Cardiac muscle cell (in vitro differentiated cells and primary cell): ENCODE data around the gene SLC16A11. TPM values are rescaled to one million over a fixed set of nuclear protein-coding genes. Genes with fewer than 3 reads are reported as not detected.

ENCODE experiments used
- DNase-seq, 2 donors: peaks; one replicate each; pipeline versions ENCODE4 v3.0.0 to v3.0.0-alpha.2; 2010 to 2017; ENCODE audit warnings: low read depth in 1 of 2, low spot score in 1 of 2
- H3K27ac ChIP-seq: fragments of 200-600 bp; sonication (generic); 2 replicates; pipeline ENCODE4 v1.5.1; 2016
- H3K27me3 ChIP-seq: fragments of 200-600 bp; sonication (generic); 2 replicates; pipeline ENCODE4 v1.6.0; 2016; ENCODE audit warnings: control low read depth
- H3K36me3 ChIP-seq: fragments of 200-600 bp; sonication (generic); 2 replicates; pipeline ENCODE4 v1.5.1; 2016; ENCODE audit warnings: control low read depth
- H3K4me1 ChIP-seq: fragments of 200-600 bp; sonication (generic); 2 replicates; pipeline ENCODE4 v1.8.1; 2017; ENCODE audit warnings: low read depth, mild to moderate bottlenecking, mixed run types
- H3K4me3 ChIP-seq: fragments of 200-600 bp; sonication (generic); 2 replicates; pipeline ENCODE4 v1.5.1; 2016; ENCODE audit warnings: mild to moderate bottlenecking
- H3K9me3 ChIP-seq: fragments of 200-600 bp; sonication (generic); 2 replicates; pipeline ENCODE4 v1.5.1; 2017; ENCODE audit warnings: low read depth, mild to moderate bottlenecking, control low read depth
- polyA plus RNA-seq: library from polyadenylated mRNA; unstranded; fragments of >200 nt; fragmentation: Nextera tagmentation; extraction: Ambion mirVana; gene quantifications from 2 replicates; pipeline ENCODE4 v1.2.1, GENCODE V29; 2016
- total RNA-seq: library from RNA; depleted of rRNA; stranded (reverse); fragments of >200 nt; gene quantifications from 2 replicates; pipeline ENCODE4 v1.2.3, GENCODE V29; 2016
- TF ChIP-seq, protein P1 (sequence below): IDR thresholded peaks from 2 replicates; pipeline ENCODE4 v1.5.1; 2012; ENCODE audit warnings: low read depth, mild to moderate bottlenecking, low read length

Gene SLC16A11
- total and polyA plus RNA-seq, 2 experiments from 2014 or later = 1.1 to 3.8 TPM

DNA sequence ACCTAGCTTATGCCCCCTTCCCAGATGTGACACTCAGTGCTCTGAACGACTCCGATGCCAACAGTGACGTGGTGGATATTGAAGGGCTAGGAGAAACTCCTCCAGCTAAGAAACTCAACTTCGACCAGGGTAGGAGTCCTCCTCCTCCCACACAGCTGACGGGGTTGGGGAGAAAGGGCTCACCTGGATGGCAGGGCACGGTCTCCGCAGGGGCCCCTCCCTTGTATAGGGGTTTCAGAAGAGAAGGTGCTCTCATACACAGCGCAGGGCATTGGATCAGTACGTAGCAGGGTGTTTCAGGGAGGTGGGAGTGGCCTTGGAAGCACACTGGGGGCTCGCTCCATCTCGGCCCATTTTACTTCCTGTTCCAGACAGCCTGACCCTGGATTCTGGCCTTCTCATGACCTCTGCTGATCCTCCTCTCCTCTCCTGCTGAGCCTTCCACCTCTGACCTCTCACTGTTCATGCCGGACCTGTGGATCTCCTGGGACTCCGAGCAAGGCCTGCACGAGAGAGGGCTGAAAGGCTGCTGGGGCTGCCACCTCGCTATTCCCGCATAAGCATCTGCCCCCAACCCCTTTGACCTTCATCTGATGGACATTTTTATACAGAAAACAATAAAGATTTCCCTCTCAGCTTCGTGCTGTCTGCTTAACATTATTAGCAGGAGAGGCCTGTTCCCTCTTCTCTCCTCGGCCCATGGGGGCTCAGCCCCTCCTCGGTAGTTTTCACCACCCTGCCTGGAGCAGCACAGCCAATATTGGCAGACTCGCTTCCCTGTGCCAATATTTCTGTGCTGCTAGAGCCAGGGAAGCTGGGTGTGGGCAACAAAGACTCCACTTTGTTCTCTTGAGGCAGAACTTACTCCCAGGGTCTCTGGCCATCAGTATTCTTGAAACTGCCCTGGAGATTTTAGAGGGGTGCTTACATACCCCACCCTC is 26.7 kb downstream of the SLC16A11 start:
- H3K27ac ChIP-seq = no peak overlapping the region
- no peaks in the 10 kb centered on the region for H3K9me3 ChIP-seq
- H3K36me3 ChIP-seq = no peaks in the 10 kb centered on the region
- H3K4me3 ChIP-seq = no peak overlapping the region
- H3K4me1 ChIP-seq = peaks cover 11% of the 10 kb centered on the region
- peaks cover 2% of the 10 kb centered on the region for H3K27me3 ChIP-seq
- TF ChIP-seq, protein P1, sequence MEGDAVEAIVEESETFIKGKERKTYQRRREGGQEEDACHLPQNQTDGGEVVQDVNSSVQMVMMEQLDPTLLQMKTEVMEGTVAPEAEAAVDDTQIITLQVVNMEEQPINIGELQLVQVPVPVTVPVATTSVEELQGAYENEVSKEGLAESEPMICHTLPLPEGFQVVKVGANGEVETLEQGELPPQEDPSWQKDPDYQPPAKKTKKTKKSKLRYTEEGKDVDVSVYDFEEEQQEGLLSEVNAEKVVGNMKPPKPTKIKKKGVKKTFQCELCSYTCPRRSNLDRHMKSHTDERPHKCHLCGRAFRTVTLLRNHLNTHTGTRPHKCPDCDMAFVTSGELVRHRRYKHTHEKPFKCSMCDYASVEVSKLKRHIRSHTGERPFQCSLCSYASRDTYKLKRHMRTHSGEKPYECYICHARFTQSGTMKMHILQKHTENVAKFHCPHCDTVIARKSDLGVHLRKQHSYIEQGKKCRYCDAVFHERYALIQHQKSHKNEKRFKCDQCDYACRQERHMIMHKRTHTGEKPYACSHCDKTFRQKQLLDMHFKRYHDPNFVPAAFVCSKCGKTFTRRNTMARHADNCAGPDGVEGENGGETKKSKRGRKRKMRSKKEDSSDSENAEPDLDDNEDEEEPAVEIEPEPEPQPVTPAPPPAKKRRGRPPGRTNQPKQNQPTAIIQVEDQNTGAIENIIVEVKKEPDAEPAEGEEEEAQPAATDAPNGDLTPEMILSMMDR = no peak
- DNase-seq = no peak

DNA sequence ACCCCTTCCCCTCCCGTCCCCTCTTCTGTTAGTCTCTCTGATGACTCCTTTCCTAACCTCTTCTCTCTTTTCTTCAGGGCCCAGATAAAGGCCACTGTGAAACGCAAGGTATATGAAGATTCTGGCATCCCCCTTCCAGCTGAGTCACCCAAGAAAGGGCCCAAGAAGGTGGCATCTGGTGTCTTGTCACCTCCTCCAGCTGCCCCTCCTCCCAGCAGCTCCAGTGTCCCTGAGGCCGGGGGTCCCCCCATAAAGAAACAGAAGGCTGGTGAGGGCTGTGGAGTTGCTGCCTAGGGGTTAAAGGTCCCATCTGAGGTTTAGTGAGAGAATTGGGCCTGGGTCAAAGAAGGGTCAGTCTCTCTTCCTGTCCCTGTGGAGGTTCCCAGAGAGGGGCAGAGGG is 27.5 kb downstream of the SLC16A11 start:
- no peak overlapping the region for H3K4me3 ChIP-seq
- TF ChIP-seq, protein P1 = no peak
- H3K27me3 ChIP-seq = no peaks in the 10 kb centered on the region
- no peaks in the 10 kb centered on the region for H3K36me3 ChIP-seq
- DNase-seq = no peak
- H3K27ac ChIP-seq = no peak overlapping the region
- no peaks in the 10 kb centered on the region for H3K9me3 ChIP-seq
- peaks cover 15% of the 10 kb centered on the region for H3K4me1 ChIP-seq

DNA sequence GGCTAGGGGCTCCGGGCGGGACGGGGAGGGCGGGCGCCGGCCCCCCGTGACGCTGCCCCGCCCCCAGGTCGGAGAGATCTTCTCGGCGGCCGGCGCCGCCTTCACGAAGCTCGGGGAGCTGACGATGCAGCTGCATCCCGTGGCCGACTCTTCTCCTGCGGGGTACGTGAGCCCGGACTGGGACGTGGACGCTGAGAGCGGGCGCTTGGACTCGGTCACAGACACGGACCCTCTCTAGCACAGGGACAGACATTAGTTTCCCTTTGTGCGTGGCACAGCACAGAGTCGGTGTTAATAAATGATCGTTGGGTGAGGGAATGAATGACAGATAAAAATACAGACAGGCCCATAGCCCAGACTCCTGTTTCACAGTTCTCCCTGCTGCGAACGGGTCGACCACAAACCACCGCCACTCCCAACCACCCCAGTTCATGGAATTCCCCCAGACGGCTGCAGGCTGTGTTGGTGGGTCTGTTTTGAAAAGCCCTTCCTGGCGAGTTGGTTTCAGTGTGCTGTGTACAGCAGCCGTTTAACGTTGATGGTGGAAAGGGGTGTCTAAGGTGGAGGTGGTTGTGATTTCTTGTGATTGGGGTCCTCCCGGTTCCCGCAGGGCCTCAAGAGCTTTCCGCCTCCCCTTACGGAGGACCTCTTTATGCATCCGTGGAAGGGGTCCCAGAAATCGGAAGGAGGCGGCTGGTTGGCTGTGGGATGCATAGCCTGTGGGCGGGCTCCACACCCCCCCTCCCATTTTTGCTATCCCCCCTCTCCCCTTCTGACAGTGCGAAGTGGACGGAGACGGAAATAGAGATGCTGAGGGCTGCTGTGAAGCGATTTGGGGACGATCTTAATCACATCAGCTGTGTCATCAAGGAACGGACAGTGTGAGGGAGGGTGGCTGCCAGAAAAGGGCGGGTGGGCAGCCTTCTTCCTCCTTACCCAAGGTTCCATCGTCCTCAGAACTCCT is 28.6 kb downstream of the SLC16A11 start:
- DNase-seq = peak in 1 of 2 donors; percentile 66
- Histone ChIP-seq H3K4me1 (peaks cover 19% of the 10 kb centered on the region), H3K27me3 (no peaks in the 10 kb centered on the region), H3K36me3 (no peaks in the 10 kb centered on the region), H3K27ac (peak overlapping the region; percentile 99), H3K4me3 (peak overlapping the region; percentile 82), H3K9me3 (no peaks in the 10 kb centered on the region)
- TF ChIP-seq, protein P1 = no peak

DNA sequence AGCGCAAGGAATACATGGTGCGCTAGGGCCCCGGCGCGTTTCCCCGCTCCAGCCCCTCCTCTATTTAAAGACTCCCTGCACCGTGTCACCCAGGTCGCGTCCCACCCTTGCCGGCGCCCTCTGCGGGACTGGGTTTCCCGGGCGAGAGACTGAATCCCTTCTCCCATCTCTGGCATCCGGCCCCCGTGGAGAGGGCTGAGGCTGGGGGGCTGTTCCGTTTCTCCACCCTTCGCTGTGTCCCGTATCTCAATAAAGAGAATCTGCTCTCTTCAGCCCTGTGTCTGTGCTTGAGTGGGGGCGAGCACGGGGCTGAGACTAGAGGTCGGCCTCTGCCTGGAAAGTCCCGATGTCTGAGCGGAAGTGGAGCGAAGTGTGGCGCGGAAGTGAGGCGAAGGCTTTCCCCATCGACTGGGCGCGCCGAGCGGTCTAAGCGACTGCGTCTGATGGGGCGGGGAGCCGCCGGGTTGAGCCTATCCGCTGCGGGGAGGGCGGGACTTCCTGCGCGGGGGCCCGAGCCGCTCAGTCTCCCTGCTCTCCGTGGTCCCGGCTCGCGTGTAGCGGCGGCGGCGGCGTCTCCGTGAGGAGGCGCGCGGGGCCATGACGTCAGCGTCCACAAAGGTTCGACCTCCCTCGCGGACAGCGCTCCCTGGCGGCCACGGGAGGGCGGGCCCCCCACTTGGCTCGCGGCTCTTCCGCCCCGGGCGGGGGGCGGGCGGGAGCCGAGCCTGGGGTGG is 29.5 kb downstream of the SLC16A11 start:
- H3K27me3 ChIP-seq = no peaks in the 10 kb centered on the region
- peak overlapping the region; percentile 99 for H3K27ac ChIP-seq
- TF ChIP-seq, protein P1 = peak; percentile 49
- H3K36me3 ChIP-seq = no peaks in the 10 kb centered on the region
- DNase-seq = peak; percentile 98 to 99
- H3K4me3 ChIP-seq = peak overlapping the region; percentile 82
- peaks cover 19% of the 10 kb centered on the region for H3K4me1 ChIP-seq
- H3K9me3 ChIP-seq = no peaks in the 10 kb centered on the region

DNA sequence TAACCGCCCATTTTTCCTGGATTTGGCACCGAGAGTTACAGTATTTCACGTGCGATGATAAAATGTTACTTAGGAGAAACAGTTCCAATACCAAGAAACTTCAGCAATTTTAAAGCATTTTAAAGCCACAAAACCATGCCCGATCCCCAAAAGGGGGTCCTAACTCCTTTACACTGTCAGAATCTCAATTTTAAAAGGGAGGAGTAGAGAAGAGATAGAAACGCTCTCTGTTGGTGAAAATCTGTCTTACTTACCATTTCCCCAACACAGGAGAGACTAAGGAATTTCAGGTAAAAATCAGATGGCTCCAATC is 32.0 kb downstream of the SLC16A11 start:
- Histone ChIP-seq H3K4me3 (peak overlapping the region; percentile 82), H3K36me3 (no peaks in the 10 kb centered on the region), H3K27me3 (no peaks in the 10 kb centered on the region), H3K4me1 (peaks cover 19% of the 10 kb centered on the region), H3K9me3 (no peaks in the 10 kb centered on the region), H3K27ac (peak overlapping the region; percentile 99)
- TF ChIP-seq, protein P1 = no peak
- DNase-seq = no peak
